NCI-H2171 treated with DMSO at 0.1 percent for 48 hours (cell line): ENCODE measurements around the gene RTKN2.

ENCODE experiments used
- DNase-seq: peaks from one replicate; lab custom pipeline; 2025; lab: John Stamatoyannopoulos, UW

The RTKN2 gene

DNA sequence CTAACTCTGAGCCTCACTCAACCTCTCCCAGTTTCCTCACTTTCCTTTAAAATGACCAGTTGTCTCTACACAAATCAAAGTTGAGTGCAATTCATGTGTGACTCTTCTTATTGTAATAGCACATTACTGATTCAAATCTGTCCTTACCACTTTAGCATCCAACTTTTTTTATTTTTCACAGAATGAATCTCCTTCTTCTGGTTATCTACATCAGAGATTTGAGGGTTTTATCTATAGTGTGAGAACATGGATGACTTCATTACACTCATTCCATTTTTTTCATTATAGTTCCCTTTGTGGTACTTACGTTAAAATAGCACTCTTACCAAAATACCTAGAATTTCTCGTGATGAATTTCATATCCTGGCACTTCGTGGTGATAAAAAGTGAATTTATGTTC lies 43.3 kb downstream of the RTKN2 start:
- no peak for DNase-seq

DNA sequence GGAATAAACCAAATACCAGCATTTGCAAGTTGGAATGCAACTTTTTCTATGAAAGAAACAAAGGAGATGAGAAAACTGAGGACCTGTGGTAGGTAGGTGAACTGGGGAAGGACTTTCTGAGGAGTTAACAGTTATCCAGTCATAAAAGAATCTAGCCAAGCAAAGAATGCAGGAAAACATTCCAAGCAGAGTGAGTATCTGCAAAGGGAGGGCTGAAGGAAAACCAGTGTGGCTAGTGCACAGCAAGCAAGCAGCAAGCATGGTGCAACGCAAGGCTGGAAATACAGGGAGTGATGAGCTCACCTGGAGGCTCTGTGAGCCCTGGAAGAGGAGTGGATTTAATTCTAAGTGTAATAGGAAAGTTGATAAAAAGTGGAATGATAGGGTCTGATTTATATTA lies 44.0 kb downstream of the RTKN2 start:
- no peak for DNase-seq

DNA sequence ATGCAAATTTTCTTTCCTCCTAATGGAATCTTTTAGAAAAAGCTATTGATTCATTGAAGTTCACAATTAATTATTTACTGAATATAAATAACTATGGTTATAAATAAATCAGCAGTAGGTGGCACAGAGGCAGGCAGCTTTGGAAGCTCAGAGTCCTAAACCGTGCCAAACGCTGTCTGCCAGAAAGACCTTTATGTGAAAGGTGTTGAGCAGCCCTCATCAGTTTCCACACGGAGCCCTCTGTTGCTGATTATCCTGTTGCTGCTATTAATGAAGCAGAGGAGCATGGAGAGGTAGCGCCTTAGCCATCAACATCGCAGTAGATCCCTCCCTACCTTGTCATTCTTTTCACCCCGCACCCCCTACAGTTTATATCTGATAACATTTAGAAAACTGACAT lies 51.0 kb downstream of the RTKN2 start:
- no peak for DNase-seq

DNA sequence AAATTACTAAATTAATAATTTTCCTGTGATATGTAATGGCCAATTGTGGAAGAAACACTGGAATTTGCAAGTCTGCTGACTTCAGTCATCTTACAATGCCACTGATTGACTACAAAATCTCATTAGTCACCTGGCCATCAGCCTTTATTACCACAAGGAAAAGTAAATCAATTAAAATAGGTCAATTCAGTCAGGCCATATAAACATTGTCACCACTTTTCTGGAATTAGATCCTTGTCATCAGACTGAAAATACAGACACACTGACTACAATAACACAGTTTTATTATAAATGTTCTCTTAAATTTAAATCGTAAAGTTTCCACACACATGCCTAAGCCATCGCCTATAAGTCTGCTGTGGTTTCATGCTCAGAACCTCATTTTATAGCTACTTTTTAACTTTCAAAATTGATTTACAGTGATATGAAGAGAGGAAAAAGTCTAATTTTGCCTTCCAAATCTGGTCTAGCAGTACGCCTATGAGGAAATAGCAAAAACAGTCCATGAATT lies 54.2 kb downstream of the RTKN2 start:
- DNase-seq = no peak

DNA sequence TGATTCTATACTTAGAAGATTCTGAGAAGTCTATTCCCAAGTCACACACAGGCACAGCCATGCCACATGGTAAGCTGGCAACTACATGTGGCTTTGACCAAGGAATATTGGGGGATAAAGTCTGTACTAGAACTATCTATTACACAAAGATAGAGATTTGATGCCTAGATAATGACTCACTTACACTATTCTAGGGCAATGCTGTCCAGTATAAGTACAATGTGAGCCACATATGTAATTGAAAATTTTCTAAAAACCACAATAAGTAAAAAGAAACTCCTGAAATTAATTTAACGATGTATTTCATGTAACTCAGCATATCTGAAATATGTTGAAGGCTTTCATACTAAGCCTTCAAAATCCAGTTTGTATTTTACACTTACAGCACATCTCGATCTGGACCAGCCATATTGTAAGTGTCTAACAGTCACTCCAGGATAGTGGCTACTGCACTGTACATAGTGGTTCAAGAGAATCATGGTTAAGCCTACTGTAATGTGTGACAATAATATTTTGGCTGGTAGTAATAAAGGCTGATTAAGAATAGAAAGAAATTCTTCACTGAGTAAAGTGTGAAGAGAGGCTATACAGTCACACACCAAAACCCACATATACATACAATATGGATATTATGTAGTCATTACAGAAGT lies 62.8 kb downstream of the RTKN2 start:
- DNase-seq = no peak

DNA sequence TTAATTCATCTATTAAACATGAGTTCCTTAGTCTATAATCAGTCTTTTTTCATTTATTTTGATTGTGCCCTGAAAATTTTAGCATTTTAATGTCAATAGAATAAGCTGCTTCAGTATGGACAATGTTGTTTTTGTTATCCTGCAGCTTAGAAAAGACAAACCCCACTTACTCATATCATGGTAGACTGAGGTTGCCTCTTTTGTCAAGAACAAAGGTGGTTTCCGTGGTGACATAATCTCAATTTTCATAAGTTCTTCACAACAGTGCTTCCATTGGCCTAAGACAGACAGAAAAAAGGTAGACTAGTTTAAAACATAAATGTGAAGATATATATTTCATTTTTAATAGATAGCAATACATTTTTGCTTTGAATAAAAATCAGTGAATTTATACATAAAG lies 69.1 kb downstream of the RTKN2 start:
- no peak for DNase-seq

DNA sequence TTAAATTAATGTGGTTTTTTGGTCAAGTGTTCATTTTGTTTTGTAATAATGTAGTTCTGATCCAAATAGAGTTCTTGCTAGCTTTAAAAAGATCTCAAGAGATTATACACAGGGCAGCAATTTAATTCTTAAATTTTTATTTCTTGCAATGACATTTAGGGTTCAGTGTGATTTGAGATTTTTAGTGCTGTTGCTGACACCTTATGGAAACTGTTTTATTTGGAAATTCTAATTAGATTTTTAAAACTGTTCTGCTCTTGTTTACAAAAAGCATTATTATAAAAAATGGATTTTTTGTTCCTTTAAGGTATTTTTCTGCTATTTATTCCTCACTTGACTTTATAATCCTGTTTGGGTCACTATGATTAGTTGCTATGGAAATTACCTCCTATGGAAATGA lies 72.1 kb downstream of the RTKN2 start:
- no peak for DNase-seq

DNA sequence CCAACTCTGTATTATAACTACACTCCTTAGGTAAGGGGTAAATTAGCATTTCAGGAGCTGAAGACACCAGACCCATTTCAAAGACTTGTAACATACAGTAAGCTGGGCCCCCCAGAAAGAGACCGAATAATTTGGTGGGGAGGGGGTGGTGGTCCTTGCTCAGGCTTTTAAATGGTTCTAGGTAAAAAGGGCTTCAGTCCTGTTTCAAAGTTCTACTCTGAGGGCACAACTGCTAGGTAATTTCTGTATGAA lies 73.0 kb downstream of the RTKN2 start:
- DNase-seq = no peak

DNA sequence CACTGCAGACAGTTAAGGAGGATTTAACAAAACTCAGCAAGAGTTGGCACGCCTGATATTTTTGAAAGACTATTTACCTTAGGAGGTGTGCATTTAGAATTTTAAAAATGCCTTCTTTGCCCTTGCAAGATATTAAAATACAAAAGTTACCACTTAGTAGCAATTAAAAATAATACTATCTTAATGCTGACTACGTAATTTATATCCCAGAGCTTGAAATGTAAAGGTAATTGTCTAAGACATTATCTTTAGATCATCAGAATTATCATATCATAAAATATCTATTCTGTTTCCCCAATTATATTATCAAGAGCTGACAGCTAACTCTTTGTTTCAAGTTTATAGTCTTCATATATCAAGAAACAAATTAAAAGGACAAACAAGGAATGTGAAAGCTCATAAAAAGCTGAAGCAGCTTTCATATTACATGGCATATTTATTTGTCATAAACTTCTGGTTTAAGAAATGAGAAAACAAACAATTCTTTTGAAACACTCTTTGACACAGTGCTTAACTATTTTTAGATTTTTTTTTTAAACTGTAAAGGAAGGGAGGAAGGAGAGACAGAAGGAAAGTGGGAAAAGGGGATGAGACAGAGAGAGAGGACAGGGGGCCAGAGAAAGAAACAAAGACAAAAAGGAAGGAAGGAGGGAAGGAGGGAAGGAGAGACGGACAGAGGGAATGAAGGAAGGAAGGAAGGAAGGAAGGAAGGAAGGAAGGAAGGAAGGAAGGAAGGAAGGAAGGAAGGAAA lies 73.5 kb downstream of the RTKN2 start:
- no peak for DNase-seq

DNA sequence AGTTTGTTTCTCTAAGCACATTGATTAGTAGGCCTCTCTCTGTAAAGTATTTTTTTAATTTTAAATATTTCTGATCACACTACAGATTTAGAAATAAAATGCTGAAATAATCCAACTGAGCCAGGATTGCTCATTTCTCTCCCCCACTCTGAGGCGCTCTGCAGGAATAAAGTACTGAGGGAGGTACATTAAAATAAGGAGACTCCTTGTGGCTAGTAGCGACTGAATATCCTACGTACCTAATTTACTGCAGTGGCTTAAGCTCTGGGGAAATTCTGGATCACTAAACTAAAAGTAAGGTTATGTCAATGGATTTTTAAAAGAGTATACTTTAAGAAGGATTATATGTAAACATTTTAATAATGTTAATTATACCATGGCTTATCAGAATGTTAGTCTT lies 75.2 kb downstream of the RTKN2 start:
- DNase-seq = no peak

DNA sequence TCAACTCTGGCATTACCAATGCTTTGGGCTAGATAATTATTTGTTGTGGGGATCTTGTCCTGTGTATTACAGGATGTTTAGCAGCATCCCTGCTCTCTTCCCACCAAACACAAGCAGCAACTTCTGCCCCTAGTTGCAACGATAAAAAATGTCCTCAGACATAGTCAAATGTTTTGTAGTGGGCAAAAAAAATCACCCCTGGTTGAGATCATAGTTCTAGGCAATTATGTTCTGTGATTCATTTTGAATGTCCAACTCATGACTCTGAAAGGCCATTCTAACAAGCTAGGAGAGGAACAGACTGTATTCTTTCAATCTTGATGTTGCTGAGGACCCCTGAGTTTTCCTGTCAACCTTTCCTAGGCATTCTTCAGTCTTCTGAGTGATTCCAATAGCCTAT lies 79.5 kb downstream of the RTKN2 start:
- DNase-seq = no peak

DNA sequence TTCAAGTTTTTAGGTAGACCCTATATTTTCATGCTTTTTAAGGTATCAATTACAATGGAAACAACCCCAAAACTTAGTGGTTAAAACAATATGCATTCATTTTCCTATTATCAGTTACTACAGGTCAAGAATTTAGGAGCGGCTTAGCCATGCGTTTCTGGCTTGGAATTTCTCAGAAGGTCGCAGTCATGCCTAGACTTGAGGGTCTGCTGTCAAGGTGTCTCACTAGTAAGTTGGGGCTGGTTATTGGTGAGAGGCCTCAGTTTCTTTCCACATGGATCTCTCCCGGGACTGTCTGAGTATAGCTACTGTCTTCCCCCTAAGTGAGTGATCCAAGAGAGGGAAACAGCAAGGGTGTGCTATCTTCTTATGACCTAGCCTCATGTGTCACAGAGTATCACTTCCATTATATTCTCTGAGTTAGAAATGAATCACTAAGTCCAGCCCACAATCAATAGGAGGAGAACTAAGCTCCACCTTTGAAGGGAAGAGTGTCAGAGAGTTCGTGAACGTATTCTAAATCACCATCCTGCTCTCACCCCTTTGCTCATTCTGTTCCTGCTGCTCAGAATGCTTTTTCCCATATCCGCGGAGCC lies 80.5 kb downstream of the RTKN2 start:
- DNase-seq = no peak

DNA sequence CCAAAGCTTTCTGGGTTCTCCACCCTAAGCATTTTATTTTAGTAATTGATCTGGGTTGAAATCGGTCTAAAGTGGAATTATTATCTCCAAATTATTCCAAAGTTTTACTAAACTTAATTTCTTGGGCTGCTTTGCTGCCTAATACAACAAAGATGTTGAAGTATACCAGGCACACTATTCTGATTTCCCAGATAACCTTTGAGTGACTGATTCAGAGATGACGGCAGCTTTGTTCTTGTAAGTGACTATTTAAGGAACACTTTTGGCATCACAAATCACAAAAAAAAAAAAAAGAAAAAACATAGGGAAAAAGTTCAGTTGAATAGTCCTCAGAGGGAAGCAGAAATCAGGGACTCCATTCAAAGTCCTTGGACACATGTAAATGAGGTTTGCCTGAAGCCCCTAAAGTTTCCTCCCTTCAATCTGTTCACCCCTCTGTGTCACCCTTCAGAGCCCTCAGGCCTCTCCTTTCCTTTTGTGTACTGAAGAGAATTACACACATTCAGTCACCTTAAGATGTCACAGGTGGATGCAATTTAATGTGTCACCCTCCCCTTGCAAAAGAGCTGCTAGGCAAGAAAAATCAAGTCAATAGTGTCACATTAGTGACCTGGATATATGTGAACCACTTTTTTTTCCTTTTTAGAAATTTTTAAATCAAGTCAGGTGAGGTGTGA lies 81.5 kb downstream of the RTKN2 start:
- no peak for DNase-seq

DNA sequence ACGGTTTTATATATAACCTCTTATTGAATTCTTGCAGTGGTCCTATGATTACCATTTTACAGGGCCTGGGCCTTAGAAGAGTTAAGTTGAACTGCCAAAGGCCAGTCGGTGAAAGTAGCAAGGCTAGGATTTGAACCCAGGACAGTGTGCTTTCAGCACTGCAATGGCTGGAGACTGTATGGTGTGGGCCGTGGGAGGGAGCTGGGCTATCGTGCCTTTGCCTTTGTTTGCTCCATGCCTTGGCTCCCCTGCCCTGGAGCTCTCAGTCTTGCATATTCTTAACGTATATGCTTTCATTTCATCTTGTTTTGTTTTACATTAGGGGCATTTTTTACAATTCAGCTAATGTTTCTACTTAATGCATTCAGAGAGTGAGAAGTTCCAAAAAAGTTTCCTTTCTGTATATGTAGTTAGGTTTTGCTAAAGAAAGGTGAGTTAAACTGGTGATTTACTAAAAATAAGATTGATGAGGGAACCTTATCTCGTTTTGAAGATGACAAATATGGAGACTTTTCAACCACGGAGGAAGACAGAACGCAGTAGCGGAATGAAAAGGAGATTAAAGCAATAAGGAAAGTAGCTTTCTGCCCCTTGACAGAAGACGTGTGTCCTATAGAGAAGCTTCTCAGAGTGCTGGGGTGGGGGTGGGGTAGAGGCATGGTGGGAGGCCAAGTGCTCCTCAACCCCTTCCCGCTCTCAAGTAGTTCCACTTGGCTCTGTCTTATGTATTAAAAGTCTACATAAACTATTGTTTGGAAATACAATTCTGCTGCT lies 82.5 kb downstream of the RTKN2 start:
- no peak for DNase-seq

DNA sequence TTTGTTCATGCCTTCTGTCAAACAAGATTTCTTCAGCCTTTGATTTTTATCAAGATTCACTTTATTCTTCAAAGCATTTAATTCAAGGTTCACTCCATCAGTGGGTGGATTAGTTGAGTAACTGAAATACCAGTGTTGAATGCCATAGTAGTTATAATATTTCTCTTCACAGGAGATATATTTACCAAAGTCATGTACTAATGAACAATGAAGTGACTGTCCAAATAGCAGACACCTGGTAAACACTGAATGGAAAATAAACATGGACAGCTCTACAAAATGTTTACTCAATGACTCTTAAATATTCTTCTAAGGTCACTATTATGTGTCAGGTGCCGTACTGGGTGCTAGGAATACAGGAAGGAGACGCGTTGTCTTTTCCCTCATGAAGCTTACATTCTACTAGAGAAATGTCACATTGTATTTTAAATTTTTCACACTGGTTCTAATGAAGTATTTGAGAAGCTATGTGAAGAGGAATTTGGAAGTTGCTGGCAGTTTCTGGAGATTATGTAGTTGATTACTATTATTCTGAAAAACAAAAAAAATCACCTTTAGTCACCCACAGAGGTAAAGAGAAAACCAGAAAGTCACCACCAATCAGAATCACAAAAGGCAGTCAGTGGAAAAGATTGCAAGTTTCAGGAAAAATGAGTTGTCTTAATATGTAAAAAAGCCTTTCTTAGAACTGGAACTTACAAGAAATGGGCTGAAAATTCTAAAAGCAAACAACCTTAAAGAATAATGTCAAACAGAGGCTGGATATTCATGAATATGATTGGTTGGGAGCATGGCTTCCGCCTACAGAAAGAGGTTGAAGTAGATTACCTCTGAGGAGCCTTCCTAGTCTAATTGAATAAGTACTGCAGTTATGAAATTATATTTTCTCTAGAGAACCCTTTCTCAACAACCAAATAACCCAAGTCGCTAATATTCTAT lies 84.5 kb downstream of the RTKN2 start:
- no peak for DNase-seq

DNA sequence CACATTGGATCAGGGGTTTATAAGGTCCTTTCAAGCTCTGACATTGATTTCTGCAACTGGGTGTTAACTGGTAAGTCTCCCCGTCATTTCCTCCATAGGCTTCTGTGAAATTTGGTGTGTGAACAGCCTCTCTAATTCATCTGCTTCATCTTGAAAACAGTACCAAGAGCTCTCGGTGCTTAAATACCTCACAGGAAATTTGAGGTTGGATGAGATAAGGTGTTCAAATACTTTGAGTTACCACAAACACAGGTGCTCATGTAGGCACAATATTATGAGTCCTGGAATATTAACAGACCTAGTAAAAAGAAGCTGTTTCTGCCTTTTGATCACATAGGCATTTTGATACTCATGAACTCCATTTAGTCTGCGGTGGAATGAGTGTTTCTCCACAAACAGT lies 85.2 kb downstream of the RTKN2 start:
- DNase-seq = no peak

DNA sequence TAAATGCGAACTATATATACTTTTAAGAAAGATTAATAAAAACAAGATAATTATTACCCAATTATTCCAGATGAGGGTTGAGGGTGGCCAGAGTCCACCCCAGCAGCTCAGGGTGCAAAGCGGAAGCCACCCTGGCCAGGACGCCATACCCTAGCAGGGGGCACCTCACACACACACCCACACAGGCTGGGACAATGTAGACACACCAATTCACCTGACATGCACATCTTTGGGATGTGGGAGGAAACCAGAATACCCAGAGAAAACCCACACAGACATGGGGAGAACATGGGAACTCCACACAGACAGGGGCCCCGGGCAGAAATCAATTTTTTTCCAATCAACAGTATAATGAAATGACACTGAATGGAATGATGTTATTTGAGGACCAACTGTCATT lies 86.0 kb downstream of the RTKN2 start:
- no peak for DNase-seq

DNA sequence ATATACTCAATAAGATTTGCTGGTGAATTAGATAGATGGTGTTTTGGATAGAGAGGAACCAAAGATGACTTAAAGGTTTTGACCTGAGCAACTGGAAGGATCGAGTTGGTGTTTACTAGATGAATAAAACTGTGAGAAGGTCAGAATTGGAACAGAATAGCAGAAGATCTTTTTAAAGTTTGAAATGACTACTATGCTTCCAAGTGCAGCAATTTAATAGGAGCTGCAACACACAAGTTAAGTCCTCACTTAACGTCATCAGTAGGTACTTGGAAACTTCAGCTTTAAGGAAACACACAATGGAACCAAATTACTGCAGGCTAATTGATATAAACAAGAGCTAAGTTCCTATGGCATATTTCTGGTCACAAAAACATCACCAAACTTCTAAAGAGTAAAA lies 86.5 kb downstream of the RTKN2 start:
- no peak for DNase-seq

DNA sequence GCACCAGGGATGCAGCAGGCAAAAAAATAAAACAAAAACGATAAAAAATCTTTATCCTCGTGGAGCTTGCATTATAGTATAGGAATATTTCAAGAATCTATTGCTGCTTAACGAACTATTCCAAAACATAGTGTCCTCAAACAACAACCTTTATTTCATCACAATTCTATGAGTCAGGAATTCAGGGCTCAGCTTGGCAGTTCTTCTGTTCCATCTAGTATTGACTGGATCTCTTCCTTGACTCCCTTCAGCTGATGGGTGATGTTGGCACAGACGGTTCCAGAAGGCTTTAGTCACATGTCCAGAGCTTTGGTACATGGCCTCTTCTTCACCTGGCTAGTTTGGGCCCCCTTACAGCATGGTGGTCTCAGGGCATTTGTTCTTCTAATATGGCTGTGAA lies 88.0 kb downstream of the RTKN2 start:
- DNase-seq = no peak

DNA sequence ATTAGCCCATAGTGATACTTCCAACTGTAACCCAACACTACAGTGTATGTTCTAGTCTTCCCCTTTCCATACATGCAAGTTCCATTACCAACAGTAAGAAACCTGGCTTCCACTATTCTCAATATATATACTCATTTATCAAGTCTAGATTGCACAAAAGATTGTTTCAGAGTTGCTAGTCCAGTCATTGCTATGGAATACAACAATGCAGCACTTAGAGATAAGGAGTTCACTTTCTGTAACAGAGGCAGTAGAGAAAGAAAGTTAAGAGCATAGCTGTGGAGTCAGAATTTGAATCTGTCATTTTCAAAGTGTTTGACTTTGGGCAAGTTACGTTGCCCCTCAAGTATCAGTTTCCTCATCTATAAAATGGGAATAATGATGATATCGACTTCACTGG lies 90.1 kb downstream of the RTKN2 start:
- DNase-seq = no peak

DNA sequence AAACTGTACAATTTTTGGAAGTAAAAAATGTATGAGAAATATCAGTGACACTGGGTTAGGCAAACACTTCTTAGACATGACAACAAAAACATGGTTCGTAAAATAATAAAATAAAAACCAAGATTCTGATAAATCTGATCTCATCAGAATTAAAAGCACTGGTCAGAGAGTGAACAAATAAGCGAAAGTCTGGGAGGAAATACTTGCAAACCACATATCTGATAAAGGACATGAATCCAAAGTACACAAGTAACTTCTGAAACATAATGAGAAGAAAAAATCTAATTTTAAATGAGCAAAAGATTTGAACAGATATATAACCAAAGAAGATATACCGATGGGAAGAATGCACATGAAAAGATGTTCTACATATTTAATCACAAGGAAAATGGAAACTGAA lies 91.5 kb downstream of the RTKN2 start:
- no peak for DNase-seq
